IPS DF 19.7 (cell line): ENCODE measurements around the gene FRMD4A.
"Not testable (repeated sequence)": the region's sequence is repeated elsewhere in the genome, so short reads cannot be mapped to it uniquely, and the experiment has no call there.

Experiments used
- DNase-seq: peaks from one replicate; pipeline ENCODE4 v3.0.0-alpha.2; 2013; ENCODE audit warnings: low read depth, low spot score

Gene FRMD4A

GRCh38 chr10:13954195-13954594 lies 376.5 kb downstream of the FRMD4A start:
- DNase-seq = not testable (repeated sequence)

GRCh38 chr10:13953371-13953770 lies 377.4 kb downstream of the FRMD4A start:
- DNase-seq = no peak

- no peak for DNase-seq
Observed at GRCh38 chr10:13950543-13950939, 380.2 kb downstream of the FRMD4A start.

- no peak for DNase-seq
Observed at GRCh38 chr10:13949844-13950542, 380.7 kb downstream of the FRMD4A start.

- no peak for DNase-seq
Observed at GRCh38 chr10:13946209-13946460, 384.6 kb downstream of the FRMD4A start.

- DNase-seq = no peak
Observed at GRCh38 chr10:13945390-13946208, 385.1 kb downstream of the FRMD4A start.

- DNase-seq = no peak
Observed at GRCh38 chr10:13944823-13945222, 385.9 kb downstream of the FRMD4A start.

GRCh38 chr10:13943735-13944398 lies 386.9 kb downstream of the FRMD4A start:
- no peak for DNase-seq

GRCh38 chr10:13942035-13942434 lies 388.7 kb downstream of the FRMD4A start:
- no peak for DNase-seq

GRCh38 chr10:13939391-13939790 lies 391.3 kb downstream of the FRMD4A start:
- DNase-seq = no peak

GRCh38 chr10:13938950-13939349 lies 391.8 kb downstream of the FRMD4A start:
- DNase-seq = no peak

- DNase-seq = no peak
Observed at GRCh38 chr10:13936826-13937225, 393.9 kb downstream of the FRMD4A start.

- no peak for DNase-seq
Observed at GRCh38 chr10:13930120-13930519, 400.6 kb downstream of the FRMD4A start.

- DNase-seq = no peak
Observed at GRCh38 chr10:13928451-13928850, 402.3 kb downstream of the FRMD4A start.

GRCh38 chr10:13925971-13926780 lies 404.5 kb downstream of the FRMD4A start:
- DNase-seq = no peak

- DNase-seq = no peak
Observed at GRCh38 chr10:13924040-13924725, 406.5 kb downstream of the FRMD4A start.

GRCh38 chr10:13922586-13922985 lies 408.1 kb downstream of the FRMD4A start:
- DNase-seq = no peak

GRCh38 chr10:13921941-13922340 lies 408.8 kb downstream of the FRMD4A start:
- DNase-seq = no peak

- not testable (repeated sequence) for DNase-seq
Observed at GRCh38 chr10:13921131-13921530, 409.6 kb downstream of the FRMD4A start.

- DNase-seq = no peak
Observed at GRCh38 chr10:13920465-13920864, 410.3 kb downstream of the FRMD4A start.

- no peak for DNase-seq
Observed at GRCh38 chr10:13920031-13920430, 410.7 kb downstream of the FRMD4A start.
